ENCODE measurements around the gene SMC5. TPM values are rescaled to one million over a fixed set of nuclear protein-coding genes. Genes with fewer than 3 reads are reported as not detected.

Gene SMC5
- total RNA-seq, 4 donors from 2014 or later, result 17.9 to 65.5 (median 35.4) TPM

DNA sequence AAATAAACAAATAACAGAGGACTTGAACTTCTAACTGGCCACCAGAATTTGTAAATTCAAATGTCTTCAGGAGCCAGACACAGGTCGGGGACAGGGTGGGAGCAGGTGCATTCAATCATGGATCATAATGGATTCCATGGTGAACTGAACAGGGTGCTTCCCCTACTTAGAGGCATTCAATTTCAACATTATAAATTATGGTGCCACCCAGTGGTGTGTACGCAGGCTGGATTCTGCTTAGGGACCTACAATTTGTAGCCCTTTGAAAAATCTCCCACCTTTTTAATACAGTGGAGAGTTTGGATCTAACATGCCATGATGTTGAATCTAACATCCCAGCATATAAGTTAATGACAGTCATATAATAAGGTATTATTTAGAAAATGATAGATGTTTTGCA lies 133.4 kb downstream of the SMC5 start:
- intact Hi-C loops (cut with DNase I; ENCODE audit: low total_unique reads), result no loop called here
- Histone ChIP-seq H3K27me3 (no peaks in the 10 kb centered on the region), H3K9me3 (no peaks in the 10 kb centered on the region), H3K36me3 (no peaks in the 10 kb centered on the region), H3K27ac (peak overlapping the region; percentile 9 to 62), H3K4me3 (no peak overlapping the region), H3K4me1 (peaks cover 7 to 28% of the 10 kb centered on the region in 2 donors)
- no peak for DNase-seq
- no peak for TF ChIP-seq POLR2A (IDR thresholded peaks at IDR 0.05)
- TF ChIP-seq, protein P1, sequence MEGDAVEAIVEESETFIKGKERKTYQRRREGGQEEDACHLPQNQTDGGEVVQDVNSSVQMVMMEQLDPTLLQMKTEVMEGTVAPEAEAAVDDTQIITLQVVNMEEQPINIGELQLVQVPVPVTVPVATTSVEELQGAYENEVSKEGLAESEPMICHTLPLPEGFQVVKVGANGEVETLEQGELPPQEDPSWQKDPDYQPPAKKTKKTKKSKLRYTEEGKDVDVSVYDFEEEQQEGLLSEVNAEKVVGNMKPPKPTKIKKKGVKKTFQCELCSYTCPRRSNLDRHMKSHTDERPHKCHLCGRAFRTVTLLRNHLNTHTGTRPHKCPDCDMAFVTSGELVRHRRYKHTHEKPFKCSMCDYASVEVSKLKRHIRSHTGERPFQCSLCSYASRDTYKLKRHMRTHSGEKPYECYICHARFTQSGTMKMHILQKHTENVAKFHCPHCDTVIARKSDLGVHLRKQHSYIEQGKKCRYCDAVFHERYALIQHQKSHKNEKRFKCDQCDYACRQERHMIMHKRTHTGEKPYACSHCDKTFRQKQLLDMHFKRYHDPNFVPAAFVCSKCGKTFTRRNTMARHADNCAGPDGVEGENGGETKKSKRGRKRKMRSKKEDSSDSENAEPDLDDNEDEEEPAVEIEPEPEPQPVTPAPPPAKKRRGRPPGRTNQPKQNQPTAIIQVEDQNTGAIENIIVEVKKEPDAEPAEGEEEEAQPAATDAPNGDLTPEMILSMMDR (IDR thresholded peaks at IDR 0.05), result peak in 1 of 4 experiments; percentile 17

DNA sequence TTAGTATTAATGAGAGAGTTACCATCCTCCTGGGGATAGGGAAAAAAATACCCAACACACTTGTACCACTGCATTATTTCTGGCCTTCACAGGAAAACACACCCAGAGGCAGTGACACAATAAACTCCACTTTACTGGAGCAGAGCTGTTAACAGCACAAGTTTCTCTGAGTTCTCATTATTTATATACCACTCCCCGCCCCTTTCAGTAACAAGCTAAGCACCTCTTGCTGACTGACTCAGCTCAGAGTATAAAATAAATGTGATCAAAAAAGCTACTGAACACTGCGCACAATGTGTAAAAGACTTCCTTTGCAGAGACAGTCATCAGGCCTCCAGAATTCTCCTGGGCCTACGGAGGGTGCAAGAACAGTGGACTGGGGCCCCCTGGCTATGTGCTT lies 134.1 kb downstream of the SMC5 start:
- DNase-seq, result no peak
- no peak for TF ChIP-seq POLR2A (IDR thresholded peaks at IDR 0.05)
- TF ChIP-seq, protein P1 (IDR thresholded peaks at IDR 0.05), result no peak
- Histone ChIP-seq H3K4me1 (peaks cover 7 to 32% of the 10 kb centered on the region in 2 donors), H3K4me3 (no peak overlapping the region), H3K27me3 (no peaks in the 10 kb centered on the region), H3K9me3 (no peaks in the 10 kb centered on the region), H3K36me3 (no peaks in the 10 kb centered on the region), H3K27ac (peak overlapping the region; percentile 29 to 62)
- intact Hi-C loops (cut with DNase I; ENCODE audit: low total_unique reads), result no loop called here

DNA sequence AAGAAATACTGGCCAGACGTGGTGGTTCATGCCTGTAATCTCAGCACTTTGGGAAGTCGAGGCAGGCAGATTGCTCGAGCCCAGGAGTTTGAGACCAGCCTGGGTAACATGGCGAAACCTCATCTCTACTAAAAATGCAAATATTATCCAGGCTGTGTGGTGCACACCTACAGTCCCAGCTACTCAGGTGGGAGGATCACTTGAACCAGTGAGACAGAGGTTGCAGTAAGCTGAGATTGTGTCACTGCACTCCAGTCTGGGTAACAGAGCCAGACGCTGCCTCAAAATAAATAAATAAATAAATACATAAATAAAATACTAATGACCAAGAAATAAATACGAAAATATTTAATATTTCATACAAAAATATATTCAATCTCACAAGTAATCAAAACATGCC lies 136.9 kb downstream of the SMC5 start:
- DNase-seq, result no peak
- Histone ChIP-seq H3K4me3 (no peak overlapping the region), H3K36me3 (no peaks in the 10 kb centered on the region), H3K27ac (no peak overlapping the region), H3K4me1 (peaks cover 4 to 31% of the 10 kb centered on the region in 2 donors), H3K27me3 (no peaks in the 10 kb centered on the region), H3K9me3 (no peaks in the 10 kb centered on the region)
- intact Hi-C loops (cut with DNase I; ENCODE audit: low total_unique reads), result no loop called here
- no peak for TF ChIP-seq POLR2A (IDR thresholded peaks at IDR 0.05)
- TF ChIP-seq, protein P1 (IDR thresholded peaks at IDR 0.05), result no peak

DNA sequence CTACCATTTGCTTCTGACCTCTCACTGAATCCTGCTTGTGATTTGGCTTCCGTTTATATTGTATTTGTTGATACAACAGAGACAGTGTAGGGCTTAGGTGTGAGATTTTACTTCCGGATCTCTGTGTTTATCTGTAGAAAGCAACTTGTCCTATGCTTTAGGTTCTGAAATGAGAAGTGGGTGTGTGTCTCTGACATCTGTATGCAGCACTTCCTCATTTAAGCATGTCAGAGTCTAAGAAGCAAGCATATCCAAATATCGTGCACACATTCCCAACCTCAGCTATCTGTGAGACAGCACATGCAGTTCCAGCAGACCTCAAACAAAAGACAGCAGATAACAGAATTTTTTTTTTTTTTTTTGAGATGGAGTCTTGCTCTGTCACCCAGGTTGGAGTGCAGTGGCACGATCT lies 139.4 kb downstream of the SMC5 start:
- H3K4me3 ChIP-seq, result no peak overlapping the region
- TF ChIP-seq, protein P1 (IDR thresholded peaks at IDR 0.05), result no peak
- TF ChIP-seq POLR2A (IDR thresholded peaks at IDR 0.05), result no peak
- peaks cover 4 to 24% of the 10 kb centered on the region in 2 donors for H3K4me1 ChIP-seq
- H3K27me3 ChIP-seq, result no peaks in the 10 kb centered on the region
- H3K36me3 ChIP-seq, result no peaks in the 10 kb centered on the region
- no peaks in the 10 kb centered on the region for H3K9me3 ChIP-seq
- intact Hi-C loops (cut with DNase I; ENCODE audit: low total_unique reads), result no loop called here
- peak overlapping the region; percentile 76 to 100 for H3K27ac ChIP-seq
- DNase-seq, result no peak

DNA sequence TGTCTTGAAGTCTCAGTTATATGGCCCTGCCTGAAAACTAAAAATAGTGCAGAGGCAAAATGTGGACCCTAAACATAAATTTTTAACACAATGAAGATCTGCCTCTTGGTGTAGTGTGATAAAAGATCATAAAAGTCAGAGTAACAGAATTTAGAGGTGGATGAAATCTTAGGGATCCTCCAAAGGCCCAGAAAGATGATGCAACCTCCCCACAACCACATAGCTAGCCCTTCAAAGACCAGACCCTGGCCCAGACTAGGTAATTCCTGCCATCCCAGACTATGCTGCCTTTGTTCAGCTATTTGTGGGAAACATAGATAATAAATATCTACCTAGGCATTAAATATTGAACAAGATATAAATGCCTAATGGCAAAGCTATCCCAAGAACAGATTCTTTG lies 140.4 kb downstream of the SMC5 start:
- Histone ChIP-seq H3K4me1 (peaks cover 2 to 26% of the 10 kb centered on the region in 2 donors), H3K27ac (peak overlapping the region; percentile 76 to 100)
- intact Hi-C loops (cut with DNase I; ENCODE audit: low total_unique reads), result no loop called here

More for the DNA sequence above, 140.4 kb downstream of the SMC5 start:
- H3K9me3 ChIP-seq, result no peaks in the 10 kb centered on the region
- DNase-seq, result no peak
- H3K36me3 ChIP-seq, result no peaks in the 10 kb centered on the region
- H3K4me3 ChIP-seq, result no peak overlapping the region
- TF ChIP-seq, protein P1 (IDR thresholded peaks at IDR 0.05), result no peak
- no peak for TF ChIP-seq POLR2A (IDR thresholded peaks at IDR 0.05)
- H3K27me3 ChIP-seq, result no peaks in the 10 kb centered on the region

All from uterus (tissue), 4 donors.